Coronary artery (tissue), 2 donors: ENCODE results near the gene TRIOBP.

Source experiments
- DNase-seq: peaks from one replicate; pipeline ENCODE4 v3.0.0-alpha.2; 2017; ENCODE audit warnings: low spot score
- H3K27ac ChIP-seq, 2 donors: fragments of 200-600 bp; sonication (generic); one replicate each; pipeline ENCODE4 v1.5.1; 2016 to 2019
- H3K4me3 ChIP-seq: fragments of 200-600 bp; sonication (generic); 2 replicates; pipeline ENCODE4 v1.5.1; 2016; ENCODE audit warnings: mild to moderate bottlenecking, moderate library complexity
- TF ChIP-seq, protein P1 (sequence below): fragments of 200-600 bp; sonication (generic); IDR thresholded peaks from one replicate; pipeline ENCODE4 v1.5.1; 2019; ENCODE audit warnings: antibody characterized with exemption

The TRIOBP gene

DNA sequence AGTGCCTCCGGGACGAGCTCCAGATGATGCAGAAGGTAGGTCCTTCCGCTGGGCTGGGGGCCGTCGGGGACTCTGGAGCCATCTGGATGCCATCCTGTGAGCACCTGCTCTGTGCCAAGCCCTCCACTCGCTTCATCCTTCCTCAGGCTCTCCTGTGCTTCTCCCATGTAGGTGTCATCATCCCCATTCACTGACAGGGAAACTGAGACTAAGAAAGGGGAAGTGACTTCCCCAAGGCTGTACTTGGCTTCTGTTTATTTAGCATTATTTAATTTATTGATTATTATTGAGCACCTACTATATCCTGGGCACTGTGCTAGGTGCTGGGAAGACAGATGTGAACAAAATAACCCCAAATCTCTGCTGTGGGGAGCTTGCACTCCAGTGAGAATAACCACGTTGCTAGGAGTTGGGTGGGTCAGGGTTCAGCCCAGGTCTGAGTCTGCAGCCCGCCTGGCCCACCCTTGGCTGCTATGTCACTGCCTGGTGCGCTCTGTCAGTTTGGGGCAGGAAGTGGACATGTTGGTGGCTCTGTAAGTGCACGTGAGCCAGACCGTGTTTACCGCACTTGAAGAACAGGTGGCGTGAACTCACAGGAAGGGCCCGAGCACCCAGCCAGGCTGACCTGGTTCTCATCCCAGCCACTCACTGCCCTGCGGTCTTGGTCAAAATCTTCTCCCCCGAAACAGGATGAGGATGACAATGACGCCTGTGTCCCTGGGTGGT is 75.0 kb downstream of the TRIOBP start:
- TF ChIP-seq, protein P1, sequence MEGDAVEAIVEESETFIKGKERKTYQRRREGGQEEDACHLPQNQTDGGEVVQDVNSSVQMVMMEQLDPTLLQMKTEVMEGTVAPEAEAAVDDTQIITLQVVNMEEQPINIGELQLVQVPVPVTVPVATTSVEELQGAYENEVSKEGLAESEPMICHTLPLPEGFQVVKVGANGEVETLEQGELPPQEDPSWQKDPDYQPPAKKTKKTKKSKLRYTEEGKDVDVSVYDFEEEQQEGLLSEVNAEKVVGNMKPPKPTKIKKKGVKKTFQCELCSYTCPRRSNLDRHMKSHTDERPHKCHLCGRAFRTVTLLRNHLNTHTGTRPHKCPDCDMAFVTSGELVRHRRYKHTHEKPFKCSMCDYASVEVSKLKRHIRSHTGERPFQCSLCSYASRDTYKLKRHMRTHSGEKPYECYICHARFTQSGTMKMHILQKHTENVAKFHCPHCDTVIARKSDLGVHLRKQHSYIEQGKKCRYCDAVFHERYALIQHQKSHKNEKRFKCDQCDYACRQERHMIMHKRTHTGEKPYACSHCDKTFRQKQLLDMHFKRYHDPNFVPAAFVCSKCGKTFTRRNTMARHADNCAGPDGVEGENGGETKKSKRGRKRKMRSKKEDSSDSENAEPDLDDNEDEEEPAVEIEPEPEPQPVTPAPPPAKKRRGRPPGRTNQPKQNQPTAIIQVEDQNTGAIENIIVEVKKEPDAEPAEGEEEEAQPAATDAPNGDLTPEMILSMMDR = no peak
- no peak for DNase-seq
- H3K27ac ChIP-seq = no peak overlapping the region
- H3K4me3 ChIP-seq = no peak overlapping the region

GRCh38 chr22:37774728-37775127 is 77.9 kb downstream of the TRIOBP start:
- TF ChIP-seq, protein P1 = no peak
- no peak for DNase-seq
- no peak overlapping the region for H3K27ac ChIP-seq
- no peak overlapping the region for H3K4me3 ChIP-seq

DNA sequence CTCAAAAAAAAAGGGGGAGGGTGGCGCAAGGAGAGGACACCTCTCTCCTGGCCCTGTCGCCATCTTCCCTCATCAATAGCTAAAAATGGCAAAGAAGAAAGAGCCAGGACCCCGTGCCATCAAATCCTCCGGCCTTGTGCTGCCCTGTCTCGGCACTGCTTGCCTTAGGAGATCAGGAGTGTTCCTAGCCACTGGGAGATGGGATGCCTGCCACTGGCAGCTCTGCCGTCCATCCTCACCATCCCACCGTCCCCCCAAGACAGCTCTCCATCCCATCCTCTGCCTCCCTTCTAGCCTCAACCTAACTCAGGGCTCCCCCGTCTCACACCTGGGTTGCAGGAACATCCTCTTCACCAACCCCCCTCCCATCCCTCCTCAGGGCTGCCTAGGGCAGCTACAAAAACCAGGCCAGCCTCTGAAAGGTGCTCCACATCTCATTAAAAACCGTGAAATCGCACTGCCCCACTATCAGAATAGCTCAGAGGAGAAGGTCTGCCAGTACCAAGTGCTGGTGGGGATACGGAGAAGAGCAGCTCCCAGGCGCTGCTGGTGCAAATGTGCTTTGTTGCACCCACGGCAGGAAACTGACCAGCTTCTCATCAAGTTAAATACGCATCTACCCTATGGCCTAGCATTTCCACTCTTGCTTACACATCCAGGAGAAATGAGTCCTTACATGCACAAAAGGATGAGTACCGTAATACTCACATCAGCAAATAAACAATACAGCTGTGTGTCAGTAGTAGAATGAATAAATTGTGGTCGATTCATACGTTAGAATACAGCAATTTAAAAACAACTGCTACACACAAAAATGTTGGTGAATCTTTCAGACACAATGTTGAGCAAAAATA is 79.2 kb downstream of the TRIOBP start:
- H3K4me3 ChIP-seq = no peak overlapping the region
- TF ChIP-seq, protein P1 = no peak
- DNase-seq = no peak
- H3K27ac ChIP-seq = peak overlapping the region in 1 of 2 donors; percentile 30

DNA sequence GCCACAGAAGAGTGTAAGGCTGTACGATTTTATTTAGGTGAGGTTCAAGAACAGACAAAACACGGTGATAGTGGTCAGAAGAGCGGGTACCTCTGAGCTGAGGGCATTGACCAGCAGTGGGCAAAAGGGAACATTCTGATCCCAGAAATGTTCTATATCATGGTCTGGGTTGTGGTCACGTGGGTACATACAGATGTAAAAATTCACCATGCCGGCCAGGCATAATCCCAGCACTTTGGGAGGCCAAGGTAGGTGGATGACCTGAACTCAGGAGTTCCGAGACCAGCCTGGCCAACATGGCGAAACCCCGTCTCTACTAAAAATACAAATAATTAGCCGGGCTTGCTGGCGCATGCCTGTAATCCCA is 79.8 kb downstream of the TRIOBP start:
- no peak for DNase-seq
- TF ChIP-seq, protein P1 = no peak
- H3K27ac ChIP-seq = peak overlapping the region in 1 of 2 donors; percentile 30
- H3K4me3 ChIP-seq = no peak overlapping the region

GRCh38 chr22:37777122-37777687 is 80.4 kb downstream of the TRIOBP start:
- no peak for DNase-seq
- Histone ChIP-seq H3K4me3 (no peak overlapping the region), H3K27ac (no peak overlapping the region)
- TF ChIP-seq, protein P1 = no peak

GRCh38 chr22:37778370-37779009 is 81.6 kb downstream of the TRIOBP start:
- TF ChIP-seq, protein P1 = no peak
- DNase-seq = no peak
- no peak overlapping the region for H3K27ac ChIP-seq
- no peak overlapping the region for H3K4me3 ChIP-seq
